Measurements from ENCODE around the gene HIC1.
A peak's percentile ranks its signal among the peaks of the same experiment; 100 is the strongest.

HIC1 gene

GRCh38 chr17:2058586-2059546, 4.0 kb downstream of the HIC1 start:
- peak in 14 of 58 donors; percentile 5 to 46 (median 19) for DNase-seq

GRCh38 chr17:2059547-2060384, 4.9 kb downstream of the HIC1 start:
- DNase-seq = no peak

- no peak for DNase-seq
Measured at GRCh38 chr17:2060385-2060658, 5.4 kb downstream of the HIC1 start.

GRCh38 chr17:2060681-2061440, 6.0 kb downstream of the HIC1 start:
- no peak for DNase-seq

GRCh38 chr17:2061441-2061958, 6.6 kb downstream of the HIC1 start:
- DNase-seq = no peak

GRCh38 chr17:2062571-2063183, 7.8 kb downstream of the HIC1 start:
- DNase-seq = no peak

GRCh38 chr17:2063261-2064146, 8.6 kb downstream of the HIC1 start:
- DNase-seq = no peak

- no peak for DNase-seq
Measured at GRCh38 chr17:2064147-2064489, 9.2 kb downstream of the HIC1 start.

GRCh38 chr17:2064520-2064971, 9.6 kb downstream of the HIC1 start:
- no peak for DNase-seq

- no peak for DNase-seq
Measured at GRCh38 chr17:2064980-2065785, 10.3 kb downstream of the HIC1 start.

- no peak for DNase-seq
Measured at GRCh38 chr17:2065949-2066400, 11.1 kb downstream of the HIC1 start.

- no peak for DNase-seq
Measured at GRCh38 chr17:2067048-2067561, 12.2 kb downstream of the HIC1 start.

- no peak for DNase-seq
Measured at GRCh38 chr17:2067608-2068024, 12.7 kb downstream of the HIC1 start.

- peak in 1 of 58 donors; percentile 43 for DNase-seq
Measured at GRCh38 chr17:2068031-2068518, 13.2 kb downstream of the HIC1 start.

GRCh38 chr17:2068519-2069051, 13.7 kb downstream of the HIC1 start:
- DNase-seq = no peak

- DNase-seq = no peak
Measured at GRCh38 chr17:2070241-2071023, 15.5 kb downstream of the HIC1 start.

GRCh38 chr17:2071024-2071385, 16.1 kb downstream of the HIC1 start:
- DNase-seq = no peak
